ENCODE data around the gene MRPS2.

- TF ChIP-seq CTCF (conservative IDR thresholded peaks at IDR 0.05; ENCODE audit: low read depth, low read length) = no peak
- TF ChIP-seq EZH2phosphoT487 (IDR thresholded peaks at IDR 0.05; ENCODE audit: borderline replicate concordance, low read length) = no peak
Observed at GRCh38 chr9:135547756-135548736, 47.6 kb downstream of the MRPS2 start.
